SIG-M5 (cell line): ENCODE measurements around the gene MTMR10.
A peak's percentile ranks its signal among the peaks of the same experiment; 100 is the strongest.

ENCODE experiments used
- DNase-seq: peaks from one replicate; lab custom pipeline; 2025; lab: John Stamatoyannopoulos, UW

The MTMR10 gene

DNA sequence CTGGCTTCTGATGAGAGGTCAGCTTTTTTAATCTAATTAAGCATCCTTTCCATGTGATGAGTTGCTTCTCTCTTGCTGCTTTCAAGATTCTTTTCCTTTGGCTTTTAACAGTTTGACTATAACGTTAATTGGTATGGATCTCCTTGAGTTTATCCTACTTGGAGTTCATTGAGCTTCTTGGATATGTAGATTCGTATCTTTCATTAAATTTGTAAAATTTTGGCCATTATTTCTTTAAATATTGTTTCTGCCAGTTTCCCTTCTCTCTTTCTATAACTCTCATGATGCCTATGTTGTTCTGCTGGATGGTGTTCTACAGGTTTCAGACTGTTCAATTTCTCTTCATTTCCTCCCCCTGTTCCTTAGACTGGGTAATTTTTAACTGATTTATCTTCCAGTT is 21.0 kb upstream of the MTMR10 start:
- no peak for DNase-seq

DNA sequence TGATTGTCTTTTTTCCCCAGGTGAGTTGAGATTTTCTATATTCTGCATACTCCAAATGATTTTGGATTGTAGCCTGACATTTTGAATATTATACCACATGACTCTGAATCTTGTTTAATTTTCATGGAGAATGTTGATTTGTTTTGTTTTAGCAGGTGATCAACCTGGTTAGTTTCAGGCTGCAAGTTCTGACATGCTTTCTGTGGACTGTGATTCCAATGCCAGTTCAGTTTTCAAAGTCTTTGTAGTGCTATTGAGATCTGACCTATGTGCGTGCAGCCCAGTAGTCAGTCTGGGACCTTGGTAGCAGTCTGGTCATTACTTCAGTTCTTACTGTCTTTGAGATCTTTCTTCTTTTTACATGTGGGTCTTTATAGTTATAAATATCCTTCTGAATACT is 18.6 kb upstream of the MTMR10 start:
- no peak for DNase-seq

DNA sequence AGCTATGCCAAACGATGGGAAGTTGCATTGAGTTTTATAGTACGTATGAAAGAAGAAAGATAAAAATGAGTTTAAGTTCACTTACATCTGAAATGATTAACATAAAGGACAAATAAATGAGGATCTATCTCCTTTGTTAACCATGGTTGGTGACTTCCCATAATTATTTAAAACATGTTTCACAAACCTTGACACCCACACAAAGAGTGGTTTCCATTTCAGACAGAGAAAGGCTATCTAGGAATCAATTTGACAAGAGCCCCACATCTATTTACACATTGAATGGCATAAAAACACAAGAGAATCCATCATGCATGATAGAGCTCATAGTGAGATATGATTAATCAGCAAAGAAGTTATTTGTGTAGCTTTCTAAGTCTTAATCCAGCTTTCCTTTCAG is 14.2 kb upstream of the MTMR10 start:
- DNase-seq = no peak

DNA sequence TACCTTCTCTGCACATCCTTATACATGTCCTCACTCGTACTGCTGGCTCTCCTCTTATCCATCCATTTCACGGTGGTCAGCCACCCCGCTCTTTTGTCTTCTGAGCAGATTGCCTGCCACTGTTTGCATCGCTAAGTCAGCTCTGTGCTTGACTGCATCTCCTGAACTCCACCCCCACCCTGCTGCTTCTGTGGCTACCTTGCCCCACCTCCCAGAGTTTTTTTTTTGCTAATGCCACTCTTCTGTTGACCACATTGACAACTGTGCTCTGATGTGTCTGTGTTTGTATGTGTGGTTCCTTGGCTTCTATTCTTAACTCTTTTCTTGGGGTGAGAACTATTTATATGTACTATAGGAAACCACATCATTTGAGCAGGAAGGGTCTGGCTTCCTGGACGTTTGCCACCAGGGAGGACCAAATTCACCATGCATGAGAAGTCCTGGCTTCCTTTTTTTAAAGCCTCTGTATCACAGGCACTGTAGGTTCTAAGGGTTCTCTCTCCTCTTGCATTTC is 12.8 kb upstream of the MTMR10 start:
- peak; percentile 43 for DNase-seq

DNA sequence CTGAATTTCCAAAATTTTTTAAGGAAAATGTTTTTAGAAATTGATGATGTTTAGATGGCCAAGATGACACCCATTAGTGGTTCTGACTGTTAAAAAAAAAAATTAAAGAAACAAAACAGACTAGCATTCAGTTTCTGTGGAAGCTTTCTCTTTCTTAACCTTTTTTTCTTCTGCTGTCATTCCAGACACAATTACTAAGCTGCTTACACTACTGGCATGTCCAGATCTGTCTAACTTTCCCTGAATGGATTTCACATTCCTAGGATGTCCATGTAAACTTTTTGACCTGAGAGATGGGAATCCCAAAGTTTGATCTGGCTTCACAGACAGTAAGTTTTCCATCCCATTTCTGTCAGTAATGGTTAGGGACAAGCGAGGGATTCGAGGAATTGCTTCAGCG is 10.3 kb upstream of the MTMR10 start:
- DNase-seq = no peak

DNA sequence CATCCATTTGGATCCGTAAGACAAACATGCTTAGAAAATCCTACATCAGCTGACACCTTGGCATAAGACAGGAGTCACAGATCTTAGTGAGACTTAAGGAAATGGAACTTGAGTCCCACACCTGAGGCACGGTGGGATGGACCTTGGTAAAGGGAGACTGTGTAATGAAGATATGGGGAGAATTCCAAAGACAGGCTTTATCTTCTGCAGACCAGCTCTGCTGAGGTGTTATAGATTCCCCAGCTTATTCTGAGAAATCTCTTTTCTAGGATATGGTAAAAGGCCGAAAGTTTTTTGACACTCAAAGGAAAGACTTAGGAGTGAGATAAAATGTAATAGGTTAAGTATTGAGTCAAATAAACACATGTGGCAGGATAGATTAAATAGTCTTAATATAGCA is 8.3 kb upstream of the MTMR10 start:
- DNase-seq = no peak

DNA sequence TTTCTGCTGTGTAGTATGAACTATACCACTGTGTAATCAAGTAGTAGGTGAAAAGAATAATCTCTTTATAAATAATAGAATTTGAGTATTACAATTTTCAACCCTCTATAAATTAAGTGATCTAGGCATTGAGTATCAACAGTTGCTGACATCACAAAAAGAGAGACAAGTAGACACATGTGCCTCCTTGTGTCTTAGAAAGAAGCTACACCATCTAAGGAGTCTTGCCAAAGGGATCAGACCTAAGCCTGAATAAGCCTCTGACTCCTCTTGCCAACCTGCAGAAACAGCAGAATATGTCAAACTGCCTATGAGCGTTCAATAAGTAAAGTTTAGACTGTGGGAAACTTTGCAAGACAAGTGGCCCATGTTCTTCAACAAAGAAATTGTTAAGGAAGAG is 5.8 kb upstream of the MTMR10 start:
- DNase-seq = no peak

DNA sequence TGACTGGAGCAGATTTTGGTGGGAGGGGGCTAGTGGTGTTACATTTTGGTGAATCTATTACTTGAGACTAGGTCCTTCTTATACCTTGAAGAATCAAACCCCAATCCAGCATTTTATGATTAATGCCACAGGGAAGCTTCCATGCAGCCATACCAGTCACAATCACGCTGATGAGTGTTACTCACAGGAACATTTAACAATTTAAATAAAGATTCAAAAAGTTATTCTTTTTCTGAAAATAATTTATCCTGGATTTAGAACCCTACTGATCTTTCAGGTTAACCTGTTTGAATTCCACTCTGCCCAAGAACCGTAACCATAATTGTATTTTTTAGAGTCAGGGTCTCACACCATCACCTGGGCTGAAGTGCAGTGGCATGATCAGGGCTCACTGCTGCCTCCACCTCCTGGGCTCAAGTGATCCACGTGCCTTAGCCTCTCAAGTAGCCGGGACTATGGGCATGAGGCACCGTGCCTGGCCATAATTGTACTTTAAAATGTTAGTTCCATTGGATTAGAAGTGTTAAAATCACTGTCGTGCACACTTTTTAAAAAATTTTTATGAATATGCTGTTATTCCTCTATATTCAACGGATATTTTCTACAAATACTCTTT is 929 bp upstream of the MTMR10 start:
- DNase-seq = no peak

DNA sequence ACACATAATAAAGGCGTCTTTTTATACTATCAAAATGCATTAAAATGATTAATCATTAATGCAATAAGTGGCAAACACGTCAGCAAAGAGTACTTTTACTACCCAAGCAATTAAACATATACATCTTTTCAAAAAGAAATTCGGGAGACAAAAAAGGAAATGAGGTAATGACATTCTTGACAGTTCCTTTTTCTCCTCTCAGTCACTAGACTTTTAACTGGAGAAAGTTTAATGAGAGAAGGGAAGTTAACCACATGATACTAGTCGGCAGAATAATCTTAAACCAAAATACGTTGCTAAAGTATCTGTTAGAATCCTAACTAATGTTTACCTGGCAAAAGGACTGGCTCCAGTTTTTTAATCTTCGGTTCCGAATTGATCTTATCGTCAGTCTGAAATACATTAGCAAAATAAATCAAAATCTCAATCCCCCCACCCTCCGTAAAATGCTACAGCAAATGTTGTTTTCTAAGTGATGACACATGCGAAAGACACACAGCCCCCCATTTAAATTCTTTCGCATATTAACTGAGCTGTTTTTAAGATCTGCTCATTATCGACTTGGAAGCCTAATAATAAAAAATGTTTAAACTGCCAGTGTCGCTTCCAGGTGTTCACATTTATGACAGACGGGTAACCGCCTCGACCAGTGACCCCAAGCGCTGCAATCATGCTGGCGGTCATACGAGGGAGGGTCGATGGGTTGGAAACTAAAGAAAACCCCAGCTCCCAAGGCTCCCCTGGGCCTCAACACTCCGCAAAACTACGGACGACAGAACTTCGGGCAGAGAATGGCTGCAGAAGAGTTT is 778 bp downstream of the MTMR10 start:
- no peak for DNase-seq

- no peak for DNase-seq
Measured at GRCh38 chr15:30990036-30990435, 1.4 kb downstream of the MTMR10 start.

DNA sequence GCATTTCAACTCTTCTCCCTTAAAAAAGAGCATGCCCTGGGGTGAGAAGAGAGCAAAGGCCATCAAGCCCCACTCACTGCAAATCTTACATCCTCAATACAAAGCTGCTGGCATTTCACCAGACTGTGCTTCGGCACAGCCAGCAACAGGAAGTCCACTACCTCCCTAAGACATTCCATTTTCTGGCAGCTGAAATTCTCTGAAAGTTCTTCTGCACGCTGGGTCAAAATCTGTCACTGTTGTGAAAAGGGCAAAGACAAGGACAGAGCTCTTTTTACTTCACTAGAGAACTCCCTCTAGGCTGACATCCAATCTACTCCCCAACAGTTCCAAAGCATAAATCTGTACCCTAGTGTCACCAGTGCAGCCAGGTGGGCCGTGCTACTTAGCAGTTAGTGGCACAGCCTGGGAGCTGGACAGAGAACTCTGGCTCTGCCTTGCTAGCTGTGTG is 6.3 kb downstream of the MTMR10 start:
- DNase-seq = no peak

DNA sequence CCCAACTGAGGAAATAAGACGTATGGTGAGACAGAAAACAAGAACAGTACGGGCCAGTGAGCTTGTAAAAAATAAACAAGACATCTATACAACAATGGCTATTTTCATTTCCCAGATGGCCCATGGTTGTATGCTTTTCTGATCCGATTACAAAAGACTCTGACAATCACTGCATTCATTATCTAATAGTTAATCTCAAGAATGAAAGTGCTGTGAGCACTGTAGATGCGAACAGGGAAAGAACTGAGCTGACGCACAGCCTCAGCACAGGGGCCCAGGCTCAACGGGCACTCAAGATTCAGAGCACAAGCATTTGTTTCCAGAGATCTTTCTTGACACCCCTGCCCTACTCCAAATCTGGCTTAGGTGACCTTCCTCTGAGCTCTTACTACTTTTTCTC is 6.9 kb downstream of the MTMR10 start:
- no peak for DNase-seq

DNA sequence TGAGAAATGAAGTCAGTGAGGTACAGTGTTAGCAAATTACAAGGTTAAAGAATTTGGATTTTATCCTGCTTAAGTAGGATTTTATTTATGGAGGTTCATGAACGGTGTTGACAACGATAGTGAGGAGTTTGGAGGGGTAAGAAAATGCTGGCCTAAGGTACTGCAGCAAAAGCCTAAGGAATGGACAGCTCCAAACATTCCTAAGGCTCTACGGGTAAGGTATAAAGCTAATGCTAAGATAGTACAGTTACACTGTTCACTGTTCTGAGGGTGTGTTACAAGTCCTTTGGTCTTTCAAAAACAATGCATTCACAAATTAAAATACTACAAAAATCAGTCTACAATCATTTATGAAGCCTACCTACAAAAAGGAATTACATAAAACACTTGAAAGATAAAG is 7.3 kb downstream of the MTMR10 start:
- no peak for DNase-seq

DNA sequence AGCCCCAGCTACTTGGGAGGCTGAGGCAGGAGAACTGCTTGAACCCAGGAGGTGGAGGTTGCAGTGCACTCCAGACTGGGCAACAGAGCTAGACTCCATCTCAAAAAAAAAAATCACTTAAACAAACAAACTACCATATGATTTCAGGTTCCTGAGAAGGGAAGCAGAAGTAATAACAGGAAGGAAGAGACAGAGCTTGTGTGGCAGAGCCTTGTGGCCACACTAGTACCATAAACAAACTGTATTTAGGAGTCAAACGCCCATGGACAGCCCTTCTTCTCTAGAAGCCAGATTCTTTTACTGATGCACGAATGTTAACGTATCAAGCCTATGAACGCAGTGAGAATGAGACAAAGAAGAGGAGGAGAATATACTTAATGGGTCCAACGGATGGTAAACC is 12.0 kb downstream of the MTMR10 start:
- DNase-seq = no peak

GRCh38 chr15:30978328-30978727 is 13.1 kb downstream of the MTMR10 start:
- no peak for DNase-seq

- DNase-seq = no peak
Measured at GRCh38 chr15:30974112-30974511, 17.3 kb downstream of the MTMR10 start.

GRCh38 chr15:30973379-30973778 is 18.0 kb downstream of the MTMR10 start:
- DNase-seq = no peak

DNA sequence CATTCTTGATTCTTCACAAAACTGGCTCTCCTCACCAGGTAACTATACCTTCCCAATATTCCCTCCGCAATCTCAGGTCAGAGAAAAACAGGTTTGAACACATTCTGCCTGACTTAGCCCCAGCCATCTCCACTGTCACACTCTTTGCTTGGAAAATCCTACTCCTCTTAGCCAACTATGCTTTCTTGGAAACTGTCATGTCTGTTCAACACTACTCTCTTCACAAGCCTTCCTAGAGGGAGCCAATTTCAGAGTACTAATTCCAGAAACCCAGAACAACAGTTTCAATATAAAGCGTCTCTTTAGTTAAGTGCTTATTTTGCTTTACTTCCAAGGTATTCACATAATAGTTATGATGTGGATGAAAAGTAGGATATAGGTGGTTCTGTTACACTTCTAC is 21.7 kb downstream of the MTMR10 start:
- DNase-seq = no peak

DNA sequence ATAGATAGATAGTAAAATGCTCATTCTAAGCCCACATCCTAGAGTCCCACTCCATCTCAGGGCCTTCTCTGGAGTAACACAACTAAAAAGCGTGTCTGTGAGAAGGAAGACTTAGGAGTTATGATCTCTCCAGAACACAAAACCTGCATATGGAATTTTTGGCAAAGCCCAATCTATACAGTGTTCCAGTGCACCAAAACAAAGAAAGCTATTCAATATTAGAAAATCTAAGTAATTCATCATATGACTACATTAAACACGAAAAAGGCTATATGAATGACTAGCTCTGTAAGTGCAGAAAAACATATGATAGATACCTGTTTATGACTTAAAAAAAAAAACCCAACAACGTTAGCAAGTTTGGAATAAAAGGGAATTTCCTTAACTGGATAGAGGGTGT is 27.7 kb downstream of the MTMR10 start:
- DNase-seq = no peak

GRCh38 chr15:30962659-30963058 is 28.8 kb downstream of the MTMR10 start:
- DNase-seq = no peak

- no peak for DNase-seq
Measured at GRCh38 chr15:30962079-30962478, 29.3 kb downstream of the MTMR10 start.

DNA sequence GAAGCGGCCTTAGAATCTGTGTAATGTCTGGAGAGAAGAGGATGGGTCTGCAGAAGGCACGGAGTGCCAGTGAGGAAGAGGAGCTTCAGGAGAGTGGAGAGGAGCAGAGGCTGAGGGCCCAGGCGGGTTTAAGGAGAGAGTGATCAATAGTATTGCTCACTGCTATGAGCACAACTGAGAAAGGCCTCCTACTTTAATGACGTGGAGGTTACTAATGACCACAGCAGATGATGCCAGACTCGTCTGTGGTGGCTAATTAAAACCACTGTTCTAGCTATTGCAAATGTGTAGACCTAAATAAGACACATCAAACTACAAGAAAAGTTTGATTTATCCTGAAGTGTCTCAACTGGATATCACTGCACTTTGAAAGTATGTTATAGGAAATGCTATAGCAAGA is 33.2 kb downstream of the MTMR10 start:
- no peak for DNase-seq

DNA sequence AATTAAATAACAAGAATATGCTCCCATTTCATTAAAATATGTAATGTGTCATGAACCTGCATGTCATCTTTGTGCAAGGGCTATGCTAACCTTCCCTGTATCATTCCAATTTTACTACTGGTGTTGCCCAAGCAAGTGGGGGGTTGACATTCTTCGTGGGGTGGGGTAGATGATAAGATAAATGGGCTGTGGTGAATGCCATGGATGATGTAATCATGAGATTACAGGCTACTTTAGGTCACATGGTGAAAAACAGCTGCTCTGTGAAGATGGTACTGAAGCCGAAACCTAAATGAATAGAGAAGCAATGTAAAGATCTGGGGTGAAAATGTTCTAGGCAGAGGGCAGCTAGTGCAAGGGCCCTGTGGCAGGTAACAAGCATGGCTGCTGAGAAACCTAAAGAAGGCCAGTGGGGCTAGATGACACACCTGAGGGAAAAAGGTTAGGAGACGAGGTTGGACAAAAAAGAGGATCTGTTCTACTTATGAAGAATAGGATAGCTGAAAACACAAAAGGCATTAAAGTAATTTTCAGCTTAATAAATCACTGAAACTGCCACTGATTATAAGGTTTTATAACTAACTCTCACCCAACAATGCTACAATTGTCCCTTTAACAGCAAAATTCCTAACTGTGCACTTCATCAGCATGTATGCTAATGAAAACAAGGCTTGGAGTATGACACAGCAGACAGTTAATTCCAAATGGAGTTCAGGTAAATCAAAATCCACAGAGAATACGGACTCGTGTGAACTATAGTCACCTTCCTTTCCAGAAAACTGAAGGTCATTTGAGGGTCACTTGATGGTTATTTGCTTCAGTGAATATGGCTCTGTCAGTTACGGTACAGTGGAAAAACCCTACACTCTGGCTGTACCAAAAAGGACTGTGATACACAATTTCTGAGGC is 35.0 kb downstream of the MTMR10 start:
- no peak for DNase-seq
